IMR-90 (cell line): ENCODE measurements around the gene NHLRC2. TPM values are rescaled to one million over a fixed set of nuclear protein-coding genes. Genes with fewer than 3 reads are reported as not detected.

Experiments
- ATAC-seq: fragments of 200-7000 bp; cut with Tn5 transposase; 2 replicates; pipeline ENCODE4 v1.9.1; 2020; ENCODE audit warnings: low read depth, mild to moderate bottlenecking, moderate library complexity
- BruUV-seq: library from RNA; stranded (reverse); fragments of 400-500 nt; replicated peaks from 2 replicates; lab custom pipeline; 2021; lab: Mats Ljungman, UMichigan
- CTCF ChIA-PET: fragments of 300-600 bp; formaldehyde crosslinking; extraction: SDS; loops from one replicate; lab custom pipeline; 2021; ENCODE audit warnings: antibody characterized with exemption; lab: Yijun Ruan, JAX
- POLR2A ChIA-PET: fragments of 300-600 bp; sonication (Branson Sonifier 250); formaldehyde crosslinking; loops from one replicate; lab custom pipeline; 2022; ENCODE audit warnings: antibody characterized with exemption; ENCODE audit not compliant: unreplicated experiment; lab: Charles Lee
- DNase-seq: peaks from one replicate; pipeline ENCODE4 v3.0.0; 2013
- H2AFZ ChIP-seq: replicated peaks from 2 replicates; pipeline ENCODE3; 2013; ENCODE audit warnings: low read length, mild to moderate bottlenecking; ENCODE audit not compliant: poor library complexity
- H2AK5ac ChIP-seq: 2 replicates; pipeline ENCODE4 v1.6.1; 2013; ENCODE audit warnings: low read depth, low read length, inconsistent platforms
- H2AK9ac ChIP-seq: replicated peaks from 2 replicates; pipeline ENCODE3; 2013; ENCODE audit warnings: mild to moderate bottlenecking, low read depth, low read length, moderate library complexity; ENCODE audit not compliant: poor library complexity
- H2BK120ac ChIP-seq: 2 replicates; pipeline ENCODE4 v1.6.1; 2013; ENCODE audit warnings: low read depth, low read length, inconsistent platforms
- H2BK15ac ChIP-seq: 3 replicates; pipeline ENCODE4 v1.6.1; 2013; ENCODE audit warnings: low read depth, low read length, inconsistent platforms
- H2BK20ac ChIP-seq: 2 replicates; pipeline ENCODE4 v1.6.1; 2013; ENCODE audit warnings: low read depth, mild to moderate bottlenecking, inconsistent platforms, low read length, moderate library complexity
- H2BK5ac ChIP-seq: 2 replicates; pipeline ENCODE4 v1.6.1; 2013; ENCODE audit warnings: mild to moderate bottlenecking, low read depth, low read length, inconsistent platforms; ENCODE audit not compliant: poor library complexity, severe bottlenecking
- H3K14ac ChIP-seq: replicated peaks from 2 replicates; pipeline ENCODE4 v1.6.1; 2013; ENCODE audit warnings: low read depth, low read length, inconsistent platforms
- H3K18ac ChIP-seq: 2 replicates; pipeline ENCODE4 v1.6.1; 2013; ENCODE audit warnings: low read depth, low read length, control low read depth
- H3K23ac ChIP-seq: 2 replicates; pipeline ENCODE4 v1.6.1; 2013; ENCODE audit warnings: low read depth, low read length, inconsistent platforms
- H3K27ac ChIP-seq: 2 replicates; pipeline ENCODE4 v1.5.1; 2013; ENCODE audit warnings: mild to moderate bottlenecking, control low read depth, low read length; ENCODE audit not compliant: insufficient read depth
- H3K27me3 ChIP-seq: 2 replicates; pipeline ENCODE4 v1.6.1; 2013; ENCODE audit warnings: low read length; ENCODE audit not compliant: control insufficient read depth, insufficient read depth
- H3K36me3 ChIP-seq: 2 replicates; pipeline ENCODE4 v1.6.1; 2013; ENCODE audit warnings: low read length, mixed read lengths; ENCODE audit not compliant: control insufficient read depth, insufficient read depth
- H3K4ac ChIP-seq: 2 replicates; pipeline ENCODE4 v1.6.1; 2013; ENCODE audit warnings: low read depth, low read length, inconsistent platforms
- H3K4me1 ChIP-seq: 2 replicates; pipeline ENCODE4 v1.6.1; 2013; ENCODE audit warnings: low read length, mixed read lengths; ENCODE audit not compliant: control insufficient read depth, insufficient read depth
- H3K4me2 ChIP-seq: 2 replicates; pipeline ENCODE4 v1.6.1; 2013; ENCODE audit warnings: low read depth, mild to moderate bottlenecking, control low read depth, low read length, moderate library complexity
- H3K4me3 ChIP-seq: 2 replicates; pipeline ENCODE4 v1.5.1; 2013; ENCODE audit warnings: low read depth, mild to moderate bottlenecking, control low read depth, low read length, moderate library complexity; ENCODE audit not compliant: insufficient read depth
- H3K56ac ChIP-seq: 2 replicates; pipeline ENCODE4 v1.6.1; 2013; ENCODE audit warnings: low read length, inconsistent platforms; ENCODE audit not compliant: insufficient read depth; ENCODE audit errors: extremely low read depth
- H3K79me1 ChIP-seq, 2 experiments: 2 replicates each; pipeline ENCODE4 v1.6.1; 2013; ENCODE audit warnings: low read length in 2 of 2, inconsistent platforms in 1 of 2, low read depth in 1 of 2
- H3K9ac ChIP-seq: 2 replicates; pipeline ENCODE4 v1.6.1; 2013; ENCODE audit warnings: low read depth, low read length, control low read depth
- H3K9me1 ChIP-seq: 2 replicates; pipeline ENCODE4 v1.6.1; 2013; ENCODE audit warnings: low read length, inconsistent platforms; ENCODE audit not compliant: insufficient read depth
- H3K9me3 ChIP-seq: 2 replicates; pipeline ENCODE4 v1.6.1; 2013; ENCODE audit warnings: low read length; ENCODE audit not compliant: control insufficient read depth, insufficient read depth
- H4K20me1 ChIP-seq: 2 replicates; pipeline ENCODE4 v1.6.1; 2013; ENCODE audit warnings: low read length, inconsistent platforms; ENCODE audit not compliant: insufficient read depth
- H4K5ac ChIP-seq: 2 replicates; pipeline ENCODE4 v1.6.1; 2013; ENCODE audit warnings: mild to moderate bottlenecking, low read depth, low read length, control low read depth
- H4K8ac ChIP-seq, 2 experiments: 2 replicates each; pipeline ENCODE4 v1.6.1; 2013; ENCODE audit warnings: low read depth in 2 of 2, low read length in 2 of 2, control low read depth in 1 of 2, inconsistent platforms in 1 of 2
- H4K91ac ChIP-seq: 2 replicates; pipeline ENCODE4 v1.6.1; 2013; ENCODE audit warnings: low read depth, low read length, inconsistent platforms; ENCODE audit not compliant: insufficient read depth
- BHLHE40 ChIP-seq: fragments of 150-350 bp; IDR thresholded peaks from 2 replicates; pipeline ENCODE4 v1.6.1; 2016; ENCODE audit warnings: mild to moderate bottlenecking, low read depth, low read length
- CHD1 ChIP-seq: IDR thresholded peaks from 2 replicates; pipeline ENCODE4 v1.6.1; 2012; ENCODE audit warnings: low read depth, low read length, improper control_type of control experiment
- FOS ChIP-seq: fragments of 150-350 bp; IDR thresholded peaks from 2 replicates; pipeline ENCODE4 v1.6.1; 2016; ENCODE audit warnings: low read depth, low read length
- MAFK ChIP-seq: IDR thresholded peaks from 2 replicates; pipeline ENCODE4 v1.6.1; 2012; ENCODE audit warnings: low read depth, low read length, improper control_type of control experiment
- MAZ ChIP-seq: IDR thresholded peaks from 2 replicates; pipeline ENCODE4 v1.6.1; 2012; ENCODE audit warnings: low read depth, mild to moderate bottlenecking, low read length, improper control_type of control experiment, moderate library complexity, borderline replicate concordance
- POLR2A ChIP-seq: IDR thresholded peaks from 2 replicates; pipeline ENCODE4 v1.6.1; 2012; ENCODE audit warnings: mild to moderate bottlenecking, low read depth, low read length
- RAD21 ChIP-seq: IDR thresholded peaks from 2 replicates; pipeline ENCODE4 v1.6.1; 2012; ENCODE audit warnings: low read length, improper control_type of control experiment
- RCOR1 ChIP-seq: IDR thresholded peaks from 2 replicates; pipeline ENCODE4 v1.6.1; 2012; ENCODE audit warnings: mild to moderate bottlenecking, low read length, improper control_type of control experiment; ENCODE audit not compliant: insufficient replicate concordance
- RFX5 ChIP-seq: IDR thresholded peaks from 2 replicates; pipeline ENCODE4 v1.8.0; 2012; ENCODE audit warnings: low read depth, mild to moderate bottlenecking, low read length, moderate library complexity
- WGBS, 2 experiments: methylation state at CpG; one replicate each; pipeline versions ENCODE4 v1.1.5 to v1.1.7; 2013; ENCODE audit warnings: missing lambda C conversion rate in 2 of 2; ENCODE audit not compliant: insufficient read length in 1 of 2; ENCODE audit errors: extremely low coverage in 2 of 2; 5-methylcytosine and 5-hydroxymethylcytosine counted together
- dilution Hi-C: fragments of 300-500 bp; cut with HindIII; formaldehyde crosslinking; loops from one replicate; pipeline ENCODE4 v1.14.3; 2018; ENCODE audit warnings: low sequenced_read_pairs; ENCODE audit not compliant: unreplicated experiment
- in situ Hi-C: fragments of 300-500 bp; cut with MboI; formaldehyde crosslinking; loops from 3 replicates; pipeline ENCODE4 v1.14.3; 2019; ENCODE audit warnings: low sequenced_read_pairs, inconsistent platforms, mixed read lengths
- intact Hi-C: fragments of 100-400 bp; cut with micrococcal nuclease; formaldehyde crosslinking; loops from 2 replicates; pipeline ENCODE4 v1.10.0; 2022
- polyA plus RNA-seq, 3 experiments: library from polyadenylated mRNA; depleted of rRNA; stranded (reverse); fragments of >200 nt; gene quantifications; 2 replicates each; pipeline ENCODE4 v1.2.3, GENCODE V29; 2012; ENCODE audit warnings: low replicate concordance in 1 of 3
- total RNA-seq: library from RNA; depleted of rRNA; stranded (reverse); fragments of >200 nt; gene quantifications from 2 replicates; pipeline ENCODE4 v1.2.3, GENCODE V29; 2012
- TF ChIP-seq, protein P1 (sequence below): conservative IDR thresholded peaks from 2 replicates; pipeline ENCODE4 v1.5.1; 2012; ENCODE audit warnings: mild to moderate bottlenecking, low read depth, low read length, improper control_type of control experiment

Gene NHLRC2
- total and polyA plus RNA-seq, 2 of the 4 experiments (the other 2 are of a cell fraction) = 3.0 to 11.8 TPM

- no peak for ATAC-seq
Observed at GRCh38 chr10:113905756-113906155, 51.3 kb downstream of the NHLRC2 start.

More at GRCh38 chr10:113905756-113906155, 51.3 kb downstream of the NHLRC2 start:
- intact Hi-C loops (no loop called here), in situ Hi-C loops (no loop called here), dilution Hi-C loops (no loop called here)
- H4K91ac ChIP-seq = no peak overlapping the region
- H3K9ac ChIP-seq = no peak overlapping the region
- H3K23ac ChIP-seq = no peak overlapping the region
- H4K5ac ChIP-seq = no peak overlapping the region
- no peak for DNase-seq
- ChIA-PET CTCF (no interaction called here), POLR2A (no interaction called here)
- no peaks in the 10 kb centered on the region for H3K27me3 ChIP-seq
- H2AK5ac ChIP-seq = no peak overlapping the region
- peaks cover 19% of the 10 kb centered on the region for H3K36me3 ChIP-seq
- no peak overlapping the region for H2BK120ac ChIP-seq
- no peaks in the 10 kb centered on the region for H3K79me1 ChIP-seq
- H4K8ac ChIP-seq = no peak overlapping the region
- no peak overlapping the region for H3K14ac ChIP-seq
- no peaks in the 10 kb centered on the region for H4K20me1 ChIP-seq
- no peak overlapping the region for H2AK9ac ChIP-seq
- H2BK20ac ChIP-seq = no peak overlapping the region
- no peak overlapping the region for H3K56ac ChIP-seq
- BruUV-seq = no TSS peak
- no peak overlapping the region for H3K4me3 ChIP-seq
- no peaks in the 10 kb centered on the region for H3K4me1 ChIP-seq
- WGBS, 2 experiments = no CpG with 5 or more reads among the region's 1 CpG
- H2AFZ ChIP-seq = no peak overlapping the region
- no peak overlapping the region for H2BK15ac ChIP-seq
- H3K4ac ChIP-seq = no peak overlapping the region
- H3K18ac ChIP-seq = no peak overlapping the region
- no peak overlapping the region for H3K4me2 ChIP-seq
- no peak overlapping the region for H2BK5ac ChIP-seq
- H3K27ac ChIP-seq = no peak overlapping the region
- no peaks in the 10 kb centered on the region for H3K9me1 ChIP-seq
- H3K9me3 ChIP-seq = no peaks in the 10 kb centered on the region
- no peak for TF ChIP-seq FOS
- TF ChIP-seq RCOR1 = no peak
- no peak for TF ChIP-seq BHLHE40
- no peak for TF ChIP-seq MAFK
- TF ChIP-seq, protein P1, sequence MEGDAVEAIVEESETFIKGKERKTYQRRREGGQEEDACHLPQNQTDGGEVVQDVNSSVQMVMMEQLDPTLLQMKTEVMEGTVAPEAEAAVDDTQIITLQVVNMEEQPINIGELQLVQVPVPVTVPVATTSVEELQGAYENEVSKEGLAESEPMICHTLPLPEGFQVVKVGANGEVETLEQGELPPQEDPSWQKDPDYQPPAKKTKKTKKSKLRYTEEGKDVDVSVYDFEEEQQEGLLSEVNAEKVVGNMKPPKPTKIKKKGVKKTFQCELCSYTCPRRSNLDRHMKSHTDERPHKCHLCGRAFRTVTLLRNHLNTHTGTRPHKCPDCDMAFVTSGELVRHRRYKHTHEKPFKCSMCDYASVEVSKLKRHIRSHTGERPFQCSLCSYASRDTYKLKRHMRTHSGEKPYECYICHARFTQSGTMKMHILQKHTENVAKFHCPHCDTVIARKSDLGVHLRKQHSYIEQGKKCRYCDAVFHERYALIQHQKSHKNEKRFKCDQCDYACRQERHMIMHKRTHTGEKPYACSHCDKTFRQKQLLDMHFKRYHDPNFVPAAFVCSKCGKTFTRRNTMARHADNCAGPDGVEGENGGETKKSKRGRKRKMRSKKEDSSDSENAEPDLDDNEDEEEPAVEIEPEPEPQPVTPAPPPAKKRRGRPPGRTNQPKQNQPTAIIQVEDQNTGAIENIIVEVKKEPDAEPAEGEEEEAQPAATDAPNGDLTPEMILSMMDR = no peak
- TF ChIP-seq RAD21 = no peak
- TF ChIP-seq POLR2A = no peak
- TF ChIP-seq MAZ = no peak
- TF ChIP-seq CHD1 = no peak
- TF ChIP-seq RFX5 = no peak
